Endodermal cell (in vitro differentiated cells): ENCODE measurements around the gene NOL9. TPM values are rescaled to one million over a fixed set of nuclear protein-coding genes. Genes with fewer than 3 reads are reported as not detected.

Experiments
- DNase-seq: peaks from one replicate; pipeline ENCODE4 v3.0.0-alpha.2; 2017
- H3K27ac ChIP-seq: 2 replicates; pipeline ENCODE4 v1.5.1; 2013; ENCODE audit warnings: mild to moderate bottlenecking, low read depth, low read length, moderate library complexity
- H3K27me3 ChIP-seq: 2 replicates; pipeline ENCODE4 v1.6.1; 2013; ENCODE audit warnings: mild to moderate bottlenecking, low read length, moderate library complexity; ENCODE audit not compliant: insufficient read depth, control insufficient read depth, poor library complexity, severe bottlenecking
- H3K36me3 ChIP-seq: 2 replicates; pipeline ENCODE4 v1.7.0; 2013; ENCODE audit warnings: mild to moderate bottlenecking, low read length, moderate library complexity; ENCODE audit not compliant: control insufficient read depth, insufficient read depth
- H3K4me1 ChIP-seq: one replicate; pipeline ENCODE4 v1.7.0; 2013; ENCODE audit warnings: low read length; ENCODE audit not compliant: control insufficient read depth, insufficient read depth
- H3K4me3 ChIP-seq: 2 replicates; pipeline ENCODE4 v1.5.1; 2013; ENCODE audit warnings: mild to moderate bottlenecking, low read length, moderate library complexity
- H3K9ac ChIP-seq: 2 replicates; pipeline ENCODE4 v1.6.1; 2013; ENCODE audit warnings: mild to moderate bottlenecking, low read length, moderate library complexity; ENCODE audit not compliant: poor library complexity, severe bottlenecking; ENCODE audit errors: extremely low read depth
- H3K9me3 ChIP-seq: 2 replicates; pipeline ENCODE4 v1.6.1; 2013; ENCODE audit warnings: mild to moderate bottlenecking, low read length, moderate library complexity; ENCODE audit not compliant: control insufficient read depth
- H3K27ac Mint-ChIP-seq: 2 replicates; pipeline ENCODE4 v1.8.0; 2020; ENCODE audit warnings: mixed read lengths
- H3K27me3 Mint-ChIP-seq: 2 replicates; pipeline ENCODE4 v1.8.0; 2021; ENCODE audit warnings: mild to moderate bottlenecking, mixed read lengths; ENCODE audit not compliant: insufficient read depth
- H3K36me3 Mint-ChIP-seq: 2 replicates; pipeline ENCODE4 v1.8.0; 2020; ENCODE audit warnings: low read depth, mixed read lengths
- H3K4me1 Mint-ChIP-seq: 2 replicates; pipeline ENCODE4 v1.8.0; 2020; ENCODE audit warnings: mixed read lengths
- H3K4me3 Mint-ChIP-seq: 2 replicates; pipeline ENCODE4 v1.8.0; 2020; ENCODE audit warnings: mild to moderate bottlenecking, moderate library complexity, mixed read lengths
- H3K9me3 Mint-ChIP-seq: 2 replicates; pipeline ENCODE4 v1.8.0; 2020; ENCODE audit warnings: mild to moderate bottlenecking, mixed read lengths
- CTCF ChIP-seq: fragments of 200-600 bp; sonication (generic); conservative IDR thresholded peaks from 2 replicates; pipeline ENCODE4 v1.5.0; 2021; ENCODE audit warnings: antibody characterized with exemption, mild to moderate bottlenecking
- WGBS, 2 experiments: methylation state at CpG; one replicate each; pipeline versions ENCODE4 v1.1.5 to v1.1.7; 2013; ENCODE audit warnings: missing lambda C conversion rate in 2 of 2, mixed read lengths in 1 of 2; ENCODE audit not compliant: insufficient coverage in 1 of 2, insufficient read length in 1 of 2; 5-methylcytosine and 5-hydroxymethylcytosine counted together
- total RNA-seq, 2 donors: library from RNA; stranded (reverse); fragmentation: NEBNext Ultra II Directional in 1 of 2; extraction: Animal tissue kit (Norgen Biotek cat#: 25700) in 1 of 2; gene quantifications; 2 replicates in 1 of 2; 3 replicates in 1 of 2; pipeline ENCODE4 v1.2.1, GENCODE V29; 2021

The NOL9 gene
- total RNA-seq, 2 donors from 2014 or later = 35.0 to 43.9 TPM

- no peak overlapping the region for H3K4me3 ChIP-seq
- no peak for DNase-seq
- no peaks in the 10 kb centered on the region for H3K9me3 Mint-ChIP-seq
- no peak overlapping the region for H3K27ac ChIP-seq
- peaks cover 27% of the 10 kb centered on the region for H3K36me3 ChIP-seq
- H3K27me3 ChIP-seq = no peaks in the 10 kb centered on the region
- H3K27me3 Mint-ChIP-seq = peaks cover 5% of the 10 kb centered on the region
- H3K9ac ChIP-seq = no peak overlapping the region
- peaks cover 3% of the 10 kb centered on the region for H3K4me1 ChIP-seq
- TF ChIP-seq CTCF = no peak
- H3K4me3 Mint-ChIP-seq = no peak overlapping the region
- peaks cover 44% of the 10 kb centered on the region for H3K36me3 Mint-ChIP-seq
- 96 to 98% methylated on average over 12 to 18 of the region's 18 CpGs for WGBS, 2 experiments
- H3K27ac Mint-ChIP-seq = no peak overlapping the region
- H3K4me1 Mint-ChIP-seq = peaks cover 15% of the 10 kb centered on the region
- H3K9me3 ChIP-seq = no peaks in the 10 kb centered on the region
Measured at GRCh38 chr1:6473156-6473555, 81.2 kb downstream of the NOL9 start.

GRCh38 chr1:6472391-6472790 lies 81.9 kb downstream of the NOL9 start:
- Mint-ChIP-seq H3K4me1 (peaks cover 15% of the 10 kb centered on the region), H3K9me3 (no peaks in the 10 kb centered on the region), H3K27me3 (peaks cover 6% of the 10 kb centered on the region), H3K4me3 (no peak overlapping the region), H3K27ac (no peak overlapping the region), H3K36me3 (peaks cover 48% of the 10 kb centered on the region)
- 88 to 91% methylated on average over 8 to 10 of the region's 10 CpGs for WGBS, 2 experiments
- no peaks in the 10 kb centered on the region for H3K9me3 ChIP-seq
- no peak overlapping the region for H3K9ac ChIP-seq
- no peak for DNase-seq
- TF ChIP-seq CTCF = peak; percentile 71
- no peak overlapping the region for H3K4me3 ChIP-seq
- H3K27me3 ChIP-seq = no peaks in the 10 kb centered on the region
- peaks cover 3% of the 10 kb centered on the region for H3K4me1 ChIP-seq
- H3K36me3 ChIP-seq = peaks cover 27% of the 10 kb centered on the region
- H3K27ac ChIP-seq = no peak overlapping the region

GRCh38 chr1:6471970-6472368 lies 82.3 kb downstream of the NOL9 start:
- WGBS, 2 experiments = 95 to 97% methylated on average over 5 to 7 of the region's 7 CpGs
- DNase-seq = no peak

More at GRCh38 chr1:6471970-6472368, 82.3 kb downstream of the NOL9 start:
- Histone ChIP-seq H3K4me3 (no peak overlapping the region), H3K27ac (no peak overlapping the region), H3K9ac (no peak overlapping the region), H3K27me3 (no peaks in the 10 kb centered on the region), H3K9me3 (no peaks in the 10 kb centered on the region), H3K36me3 (peaks cover 27% of the 10 kb centered on the region), H3K4me1 (peaks cover 3% of the 10 kb centered on the region)
- peaks cover 6% of the 10 kb centered on the region for H3K27me3 Mint-ChIP-seq
- no peak for TF ChIP-seq CTCF
- no peak overlapping the region for H3K27ac Mint-ChIP-seq
- H3K9me3 Mint-ChIP-seq = no peaks in the 10 kb centered on the region
- H3K4me3 Mint-ChIP-seq = no peak overlapping the region
- H3K36me3 Mint-ChIP-seq = peaks cover 52% of the 10 kb centered on the region
- H3K4me1 Mint-ChIP-seq = peaks cover 11% of the 10 kb centered on the region

Other genes starting within 250 kb of the NOL9 start
- 10 to 100 TPM; 51.3 to 70.7 TPM for gene ACOT7, start 160.7 kb downstream of the NOL9 start, total RNA-seq
- not detected for gene HES2, start 134.6 kb downstream of the NOL9 start, total RNA-seq
- gene ESPN, start 129.7 kb downstream of the NOL9 start, total RNA-seq = 10 to 100 TPM in 1 of 2 donors, 1 to 10 TPM in 1; 4.1 to 10.5 TPM
- 10 to 100 TPM; 25.9 to 26.9 TPM for gene TNFRSF25, start 88.3 kb downstream of the NOL9 start, total RNA-seq
- 10 to 100 TPM; 32.6 to 38.8 TPM for gene PLEKHG5, start 62.8 kb downstream of the NOL9 start, total RNA-seq
- under 1 TPM; 0.31 to 0.51 TPM for gene TAS1R1, start 794 bp upstream of the NOL9 start, total RNA-seq
- 10 to 100 TPM; 28.2 to 31.0 TPM for gene ZBTB48, start 25.5 kb upstream of the NOL9 start, total RNA-seq
- gene KLHL21, start 48.4 kb upstream of the NOL9 start, total RNA-seq = 10 to 100 TPM; 10.9 to 13.2 TPM
- 10 to 100 TPM; 36.9 to 47.8 TPM for gene PHF13, start 59.2 kb upstream of the NOL9 start, total RNA-seq
- gene THAP3, start 70.4 kb upstream of the NOL9 start, total RNA-seq = 10 to 100 TPM; 13.0 to 22.4 TPM
- gene DNAJC11, start 147.3 kb upstream of the NOL9 start, total RNA-seq = 10 to 100 TPM; 64.7 to 71.1 TPM
- gene CAMTA1, start 230.9 kb upstream of the NOL9 start, total RNA-seq = 100 to 1,000 TPM; 123 to 137 TPM